SKM-1 treated with dmso at 0.1 percent for 144 hours (cell line): ENCODE data around the gene PARVG.

Experiments used
- DNase-seq: peaks from one replicate; lab custom pipeline; 2025; ENCODE audit not compliant: unreplicated experiment; lab: John Stamatoyannopoulos, UW

PARVG gene

GRCh38 chr22:44195189-44195871 lies 14.6 kb downstream of the PARVG start:
- DNase-seq, result no peak

GRCh38 chr22:44196241-44196640 lies 15.5 kb downstream of the PARVG start:
- no peak for DNase-seq

- no peak for DNase-seq
Measured at GRCh38 chr22:44196731-44197131, 16.0 kb downstream of the PARVG start.

- DNase-seq, result no peak
Measured at GRCh38 chr22:44197271-44197670, 16.5 kb downstream of the PARVG start.

GRCh38 chr22:44199164-44199563 lies 18.4 kb downstream of the PARVG start:
- no peak for DNase-seq

GRCh38 chr22:44199866-44200265 lies 19.1 kb downstream of the PARVG start:
- DNase-seq, result no peak

- no peak for DNase-seq
Measured at GRCh38 chr22:44200451-44200850, 19.7 kb downstream of the PARVG start.

- no peak for DNase-seq
Measured at GRCh38 chr22:44200855-44201550, 20.3 kb downstream of the PARVG start.

- no peak for DNase-seq
Measured at GRCh38 chr22:44201665-44202064, 20.9 kb downstream of the PARVG start.

GRCh38 chr22:44202261-44202789 lies 21.6 kb downstream of the PARVG start:
- no peak for DNase-seq

- DNase-seq, result no peak
Measured at GRCh38 chr22:44203203-44203602, 22.5 kb downstream of the PARVG start.

- no peak for DNase-seq
Measured at GRCh38 chr22:44204739-44205515, 24.2 kb downstream of the PARVG start.

- no peak for DNase-seq
Measured at GRCh38 chr22:44205516-44206329, 25.0 kb downstream of the PARVG start.

- DNase-seq, result no peak
Measured at GRCh38 chr22:44206330-44206645, 25.6 kb downstream of the PARVG start.

GRCh38 chr22:44206696-44207095 lies 26.0 kb downstream of the PARVG start:
- DNase-seq, result no peak

GRCh38 chr22:44207173-44207980 lies 26.7 kb downstream of the PARVG start:
- DNase-seq, result no peak

- DNase-seq, result no peak
Measured at GRCh38 chr22:44207981-44208317, 27.2 kb downstream of the PARVG start.

GRCh38 chr22:44209343-44209742 lies 28.6 kb downstream of the PARVG start:
- no peak for DNase-seq

- DNase-seq, result no peak
Measured at GRCh38 chr22:44210722-44211121, 30.0 kb downstream of the PARVG start.

GRCh38 chr22:44211256-44211945 lies 30.7 kb downstream of the PARVG start:
- no peak for DNase-seq
